NCI-H146 treated with DMSO at 0.1 percent for 48 hours (cell line): ENCODE measurements around the gene MTUS2.

ENCODE experiments used
- DNase-seq: peaks from one replicate; lab custom pipeline; 2025; ENCODE audit not compliant: unreplicated experiment; lab: John Stamatoyannopoulos, UW

Gene MTUS2

GRCh38 chr13:28856287-28856686, 36.1 kb downstream of the MTUS2 start:
- DNase-seq: no peak

- no peak for DNase-seq
These were observed 38.9 kb downstream of the MTUS2 start for GRCh38 chr13:28859069-28859468.

GRCh38 chr13:28859717-28860116, 39.6 kb downstream of the MTUS2 start:
- DNase-seq: no peak

- no peak for DNase-seq
These were observed 44.4 kb downstream of the MTUS2 start for GRCh38 chr13:28864544-28864943.

- DNase-seq: no peak
These were observed 45.1 kb downstream of the MTUS2 start for GRCh38 chr13:28865149-28865744.

GRCh38 chr13:28865951-28866350, 45.8 kb downstream of the MTUS2 start:
- DNase-seq: no peak

GRCh38 chr13:28866932-28867331, 46.8 kb downstream of the MTUS2 start:
- no peak for DNase-seq

GRCh38 chr13:28867564-28867963, 47.4 kb downstream of the MTUS2 start:
- no peak for DNase-seq

- no peak for DNase-seq
These were observed 52.5 kb downstream of the MTUS2 start for GRCh38 chr13:28872427-28873176.

GRCh38 chr13:28875846-28876615, 55.9 kb downstream of the MTUS2 start:
- no peak for DNase-seq

GRCh38 chr13:28877408-28877807, 57.3 kb downstream of the MTUS2 start:
- no peak for DNase-seq

GRCh38 chr13:28885181-28885580, 65.0 kb downstream of the MTUS2 start:
- DNase-seq: no peak

- DNase-seq: no peak
These were observed 69.1 kb downstream of the MTUS2 start for GRCh38 chr13:28889086-28889732.

GRCh38 chr13:28890712-28891111, 70.6 kb downstream of the MTUS2 start:
- DNase-seq: no peak

GRCh38 chr13:28918030-28918429, 97.9 kb downstream of the MTUS2 start:
- no peak for DNase-seq

- no peak for DNase-seq
These were observed 102.2 kb downstream of the MTUS2 start for GRCh38 chr13:28922341-28922740.

- no peak for DNase-seq
These were observed 115.0 kb downstream of the MTUS2 start for GRCh38 chr13:28935104-28935503.

GRCh38 chr13:28942906-28943305, 122.8 kb downstream of the MTUS2 start:
- DNase-seq: no peak

GRCh38 chr13:28953714-28954418, 133.7 kb downstream of the MTUS2 start:
- DNase-seq: no peak

- DNase-seq: no peak
These were observed 134.2 kb downstream of the MTUS2 start for GRCh38 chr13:28954419-28954725.

- DNase-seq: no peak
These were observed 134.7 kb downstream of the MTUS2 start for GRCh38 chr13:28954810-28955209.
